ENCODE results near the gene FGF11.
A peak's percentile ranks its signal among the peaks of the same experiment; 100 is the strongest.

FGF11 gene

DNA sequence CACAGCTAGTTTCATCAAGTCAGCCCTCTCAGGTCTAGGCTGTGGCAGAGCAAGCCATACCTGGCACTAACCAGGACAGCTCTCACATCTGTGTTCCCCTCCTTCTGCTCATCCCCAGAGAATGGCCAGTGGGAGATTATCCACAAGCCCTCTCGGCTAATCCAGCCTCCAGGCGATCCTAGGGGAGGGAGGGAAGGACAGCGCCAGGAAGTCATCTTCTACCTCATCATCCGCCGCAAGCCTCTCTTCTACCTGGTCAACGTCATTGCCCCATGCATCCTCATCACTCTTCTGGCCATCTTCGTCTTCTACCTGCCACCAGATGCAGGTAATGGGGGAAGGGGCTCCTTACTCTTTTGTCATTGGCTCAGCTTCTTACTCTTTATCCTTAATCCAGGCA lies 9.1 kb downstream of the FGF11 start:
- TF ChIP-seq, protein P1, sequence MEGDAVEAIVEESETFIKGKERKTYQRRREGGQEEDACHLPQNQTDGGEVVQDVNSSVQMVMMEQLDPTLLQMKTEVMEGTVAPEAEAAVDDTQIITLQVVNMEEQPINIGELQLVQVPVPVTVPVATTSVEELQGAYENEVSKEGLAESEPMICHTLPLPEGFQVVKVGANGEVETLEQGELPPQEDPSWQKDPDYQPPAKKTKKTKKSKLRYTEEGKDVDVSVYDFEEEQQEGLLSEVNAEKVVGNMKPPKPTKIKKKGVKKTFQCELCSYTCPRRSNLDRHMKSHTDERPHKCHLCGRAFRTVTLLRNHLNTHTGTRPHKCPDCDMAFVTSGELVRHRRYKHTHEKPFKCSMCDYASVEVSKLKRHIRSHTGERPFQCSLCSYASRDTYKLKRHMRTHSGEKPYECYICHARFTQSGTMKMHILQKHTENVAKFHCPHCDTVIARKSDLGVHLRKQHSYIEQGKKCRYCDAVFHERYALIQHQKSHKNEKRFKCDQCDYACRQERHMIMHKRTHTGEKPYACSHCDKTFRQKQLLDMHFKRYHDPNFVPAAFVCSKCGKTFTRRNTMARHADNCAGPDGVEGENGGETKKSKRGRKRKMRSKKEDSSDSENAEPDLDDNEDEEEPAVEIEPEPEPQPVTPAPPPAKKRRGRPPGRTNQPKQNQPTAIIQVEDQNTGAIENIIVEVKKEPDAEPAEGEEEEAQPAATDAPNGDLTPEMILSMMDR (IDR thresholded peaks at IDR 0.05; ENCODE audit: low read depth, low read length): no peak
- H3K27me3 ChIP-seq (ENCODE audit: insufficient read depth, low read depth, severe bottlenecking): no peaks in the 10 kb centered on the region
- H3K27ac ChIP-seq: no peak overlapping the region
- DNase-seq: peak; percentile 74
- no peaks in the 10 kb centered on the region for H3K36me3 ChIP-seq
- no peak overlapping the region for H3K4me3 ChIP-seq (ENCODE audit: low read depth, low read length)
- H3K9me3 ChIP-seq (ENCODE audit: severe bottlenecking): no peaks in the 10 kb centered on the region

DNA sequence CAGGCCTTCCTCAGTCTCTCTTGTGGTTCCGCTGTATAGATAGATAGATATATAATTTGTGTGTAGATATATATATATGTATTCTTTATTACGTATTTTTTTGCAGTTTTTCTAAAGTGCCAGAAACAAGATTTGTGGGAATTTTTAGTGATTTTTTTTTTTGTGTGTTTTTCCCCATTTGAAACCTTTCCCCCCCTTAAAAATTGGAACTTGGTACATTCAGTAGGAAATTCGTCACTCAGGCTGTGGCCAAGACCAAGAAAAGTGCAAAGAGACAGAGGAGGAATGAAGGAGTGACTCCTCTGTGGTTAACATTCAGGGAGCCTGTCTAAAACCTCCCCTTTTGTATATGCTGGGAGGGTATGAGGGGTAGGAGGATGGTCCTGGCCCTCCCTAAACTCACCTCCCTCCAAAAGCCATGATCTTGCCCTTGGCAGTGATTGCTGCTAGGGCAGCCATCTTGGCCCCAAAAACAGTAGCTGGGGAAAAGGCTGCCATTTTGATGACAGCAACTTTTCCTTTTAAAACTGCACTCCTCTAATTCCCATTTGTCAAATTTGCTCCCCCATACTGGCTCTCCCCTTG lies 20.7 kb downstream of the FGF11 start:
- TF ChIP-seq, protein P1 (IDR thresholded peaks at IDR 0.05; ENCODE audit: low read depth, low read length): no peak
- Histone ChIP-seq H3K36me3 (peaks cover 21% of the 10 kb centered on the region), H3K27ac (no peak overlapping the region), H3K27me3 (ENCODE audit: insufficient read depth, low read depth, severe bottlenecking) (no peaks in the 10 kb centered on the region), H3K9me3 (ENCODE audit: severe bottlenecking) (no peaks in the 10 kb centered on the region), H3K4me3 (ENCODE audit: low read depth, low read length) (no peak overlapping the region)
- no peak for DNase-seq

DNA sequence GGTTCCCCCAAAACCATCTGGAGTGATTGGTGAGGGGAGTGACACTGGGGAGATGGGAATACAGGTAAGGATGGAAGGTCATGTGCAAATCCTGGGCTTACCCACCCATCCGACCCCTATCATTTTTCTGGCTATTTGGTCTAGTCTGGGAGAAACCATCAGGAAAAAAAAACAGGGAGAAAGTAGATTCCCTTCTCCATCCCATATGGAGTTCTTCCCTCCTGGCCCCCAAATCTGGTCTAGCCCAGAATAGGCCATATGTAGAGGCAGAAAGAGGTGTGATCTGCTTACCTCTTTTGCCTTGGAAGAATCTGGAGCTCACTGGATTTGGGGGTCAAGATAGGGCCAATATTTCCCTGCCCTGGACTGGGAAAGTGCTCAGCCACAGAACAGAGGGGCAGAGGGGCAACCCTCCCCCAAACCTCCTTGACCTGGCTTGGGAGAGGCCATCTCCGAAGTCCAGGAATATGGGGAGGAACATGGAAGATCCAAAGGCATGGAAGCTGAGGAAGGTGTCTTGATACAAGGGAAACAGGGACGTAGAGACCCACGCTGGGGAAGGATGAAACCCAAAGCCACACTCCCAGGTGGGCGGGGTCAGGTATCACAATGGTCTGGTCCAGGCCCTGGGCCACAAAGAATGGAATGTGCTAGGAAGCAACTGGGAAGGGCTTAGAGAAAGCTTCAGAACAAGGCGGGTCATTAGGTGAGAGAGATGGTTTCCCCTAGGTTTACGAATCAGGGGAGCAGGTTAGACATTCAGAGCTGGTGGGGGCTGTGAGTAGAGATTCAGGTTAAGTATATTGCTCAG lies 21.7 kb downstream of the FGF11 start:
- H3K4me3 ChIP-seq (ENCODE audit: low read depth, low read length): no peak overlapping the region
- TF ChIP-seq, protein P1 (IDR thresholded peaks at IDR 0.05; ENCODE audit: low read depth, low read length): no peak
- no peaks in the 10 kb centered on the region for H3K9me3 ChIP-seq (ENCODE audit: severe bottlenecking)
- no peak overlapping the region for H3K27ac ChIP-seq
- DNase-seq: no peak
- peaks cover 24% of the 10 kb centered on the region for H3K36me3 ChIP-seq
- no peaks in the 10 kb centered on the region for H3K27me3 ChIP-seq (ENCODE audit: insufficient read depth, low read depth, severe bottlenecking)

DNA sequence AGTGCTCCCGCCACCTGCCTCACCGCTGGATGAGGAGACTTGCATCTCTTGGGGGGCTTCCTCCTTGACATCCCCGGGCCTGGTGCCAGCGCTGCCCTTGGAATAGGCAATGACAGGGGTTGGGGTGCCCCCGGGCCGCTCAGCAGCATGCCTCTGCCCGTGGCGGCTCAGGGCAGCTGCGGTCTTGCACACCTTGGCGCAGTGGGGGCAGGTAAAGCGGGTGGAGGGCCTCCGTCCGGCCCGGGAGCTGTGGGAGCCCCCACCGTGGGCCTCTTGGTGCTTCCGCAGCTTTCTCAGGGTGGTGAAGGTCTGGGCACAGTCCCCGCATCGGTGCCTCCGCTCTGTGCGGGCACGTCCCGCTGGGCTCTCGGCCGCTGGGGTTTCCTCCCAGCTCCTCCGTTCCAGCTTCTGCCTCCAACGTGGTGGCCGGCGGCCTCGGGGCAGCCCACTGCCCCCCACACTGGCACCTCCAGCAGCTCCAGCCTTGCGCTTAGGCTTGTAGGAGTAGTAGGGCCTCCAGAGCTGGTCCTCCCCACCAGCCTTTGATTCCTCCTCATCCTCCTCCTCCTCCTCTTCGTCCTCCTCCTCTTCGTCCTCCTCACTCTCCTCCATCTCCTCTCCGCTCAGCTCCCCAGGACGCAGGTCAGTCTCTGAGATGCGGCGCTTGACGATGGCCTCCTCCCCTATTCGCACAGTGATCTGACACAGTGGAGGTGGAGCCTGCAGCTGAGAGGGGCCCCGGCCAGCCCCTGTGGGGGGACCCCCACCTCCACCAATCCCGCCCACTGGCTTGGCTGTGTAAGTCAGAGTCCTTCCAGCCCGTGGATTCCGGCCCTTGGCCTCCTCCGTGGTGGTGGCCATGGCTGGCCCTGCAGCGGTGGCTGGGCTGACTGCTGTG lies 23.4 kb downstream of the FGF11 start:
- TF ChIP-seq, protein P1 (IDR thresholded peaks at IDR 0.05; ENCODE audit: low read depth, low read length): no peak
- H3K36me3 ChIP-seq: peaks cover 29% of the 10 kb centered on the region

DNA sequence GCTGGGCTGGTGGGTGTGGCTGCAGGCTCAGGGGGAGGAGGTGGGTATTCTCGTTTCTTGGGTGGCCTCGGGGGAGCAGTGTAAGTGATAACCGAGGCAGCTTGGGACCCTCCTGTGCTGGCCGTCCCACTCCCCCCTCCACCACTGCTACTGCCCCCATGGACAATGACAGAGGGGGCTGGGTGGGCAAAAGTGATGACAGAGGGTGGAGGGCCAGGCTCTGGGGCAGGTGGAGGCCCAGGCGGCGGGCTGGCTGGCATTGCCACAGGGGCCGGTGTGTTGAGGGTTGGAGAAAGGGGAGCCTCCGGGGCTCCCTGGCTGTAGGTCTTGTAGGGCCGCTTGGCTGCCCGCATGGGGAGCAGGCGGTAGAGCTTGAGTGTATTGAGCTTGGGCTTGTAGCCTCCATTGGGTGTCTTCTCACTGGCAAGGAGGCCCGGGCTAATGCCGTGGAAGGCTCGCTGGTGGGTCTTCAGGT lies 24.1 kb downstream of the FGF11 start:
- DNase-seq: no peak
- peaks cover 29% of the 10 kb centered on the region for H3K36me3 ChIP-seq
- no peaks in the 10 kb centered on the region for H3K27me3 ChIP-seq (ENCODE audit: insufficient read depth, low read depth, severe bottlenecking)
- no peak overlapping the region for H3K27ac ChIP-seq
- TF ChIP-seq, protein P1 (IDR thresholded peaks at IDR 0.05; ENCODE audit: low read depth, low read length): no peak
- H3K4me3 ChIP-seq (ENCODE audit: low read depth, low read length): no peak overlapping the region
- H3K9me3 ChIP-seq (ENCODE audit: severe bottlenecking): no peaks in the 10 kb centered on the region

More for the DNA sequence above, 23.4 kb downstream of the FGF11 start:
- Histone ChIP-seq H3K9me3 (ENCODE audit: severe bottlenecking) (no peaks in the 10 kb centered on the region), H3K27me3 (ENCODE audit: insufficient read depth, low read depth, severe bottlenecking) (no peaks in the 10 kb centered on the region), H3K4me3 (ENCODE audit: low read depth, low read length) (no peak overlapping the region), H3K27ac (no peak overlapping the region)
- DNase-seq: no peak

Data from WERI-Rb-1 (cell line).